ENCODE results near the gene PIP4K2B.
A peak's percentile ranks its signal among the peaks of the same experiment; 100 is the strongest.

PIP4K2B gene

GRCh38 chr17:38750044-38750311, 49.4 kb downstream of the PIP4K2B start:
- no peak for DNase-seq (ENCODE audit: low read depth)
- no peak for TF ChIP-seq CTCF (IDR thresholded peaks at IDR 0.05; ENCODE audit: low read depth, low read length, missing control alignments)
- H3K4me3 ChIP-seq (ENCODE audit: low read depth, low read length) = peak overlapping the region; percentile 93
- in situ Hi-C loops (cut with HindIII; ENCODE audit: low sequenced_read_pairs) = no loop called here

GRCh38 chr17:38749223-38750043, 49.9 kb downstream of the PIP4K2B start:
- peak; percentile 14 for TF ChIP-seq CTCF (IDR thresholded peaks at IDR 0.05; ENCODE audit: low read depth, low read length, missing control alignments)
- in situ Hi-C loops (cut with HindIII; ENCODE audit: low sequenced_read_pairs) = no loop called here
- peak overlapping the region; percentile 93 for H3K4me3 ChIP-seq (ENCODE audit: low read depth, low read length)
- DNase-seq (ENCODE audit: low read depth) = no peak

GRCh38 chr17:38748892-38749222, 50.5 kb downstream of the PIP4K2B start:
- DNase-seq (ENCODE audit: low read depth) = no peak
- H3K4me3 ChIP-seq (ENCODE audit: low read depth, low read length) = peak overlapping the region; percentile 93
- TF ChIP-seq CTCF (IDR thresholded peaks at IDR 0.05; ENCODE audit: low read depth, low read length, missing control alignments) = no peak
- in situ Hi-C loops (cut with HindIII; ENCODE audit: low sequenced_read_pairs) = no loop called here

GRCh38 chr17:38748149-38748891, 51.0 kb downstream of the PIP4K2B start, which contains the start of gene PCGF2:
Gene PCGF2, minus strand, starts transcription at chr17:38748336. Its CDS starts 7,934 bp downstream, at chr17:38740402.
- in situ Hi-C loops (cut with HindIII; ENCODE audit: low sequenced_read_pairs) = no loop called here
- H3K4me3 ChIP-seq (ENCODE audit: low read depth, low read length) = peak within 1 kb of the TSS; percentile 93
- no peak for TF ChIP-seq CTCF (IDR thresholded peaks at IDR 0.05; ENCODE audit: low read depth, low read length, missing control alignments)
- peak; percentile 72 for DNase-seq (ENCODE audit: low read depth)

- in situ Hi-C loops (cut with HindIII; ENCODE audit: low sequenced_read_pairs) = no loop called here
- no peak for DNase-seq (ENCODE audit: low read depth)
- peak; percentile 8 for TF ChIP-seq CTCF (IDR thresholded peaks at IDR 0.05; ENCODE audit: low read depth, low read length, missing control alignments)
- H3K4me3 ChIP-seq (ENCODE audit: low read depth, low read length) = peak overlapping the region; percentile 93
Measured at GRCh38 chr17:38747463-38748148, 51.8 kb downstream of the PIP4K2B start.

- TF ChIP-seq CTCF (IDR thresholded peaks at IDR 0.05; ENCODE audit: low read depth, low read length, missing control alignments) = no peak
- no peak for DNase-seq (ENCODE audit: low read depth)
- in situ Hi-C loops (cut with HindIII; ENCODE audit: low sequenced_read_pairs) = no loop called here
Measured at GRCh38 chr17:38746849-38747462, 52.4 kb downstream of the PIP4K2B start.

More at GRCh38 chr17:38746849-38747462, 52.4 kb downstream of the PIP4K2B start:
- peak overlapping the region; percentile 93 for H3K4me3 ChIP-seq (ENCODE audit: low read depth, low read length)

Data from astrocyte of the cerebellum (primary cell).